Activated T-cell treated with anti-CD3 and anti-CD28 coated beads for 24 hours (primary cell): Measurements from ENCODE around the gene PARD3.
"Not testable (repeated sequence)": the region's sequence is repeated elsewhere in the genome, so short reads cannot be mapped to it uniquely, and the experiment has no call there.

Experiments used
- DNase-seq: peaks from one replicate; pipeline ENCODE4 v3.0.0-alpha.2; 2020; ENCODE audit warnings: low read depth

The PARD3 gene

DNA sequence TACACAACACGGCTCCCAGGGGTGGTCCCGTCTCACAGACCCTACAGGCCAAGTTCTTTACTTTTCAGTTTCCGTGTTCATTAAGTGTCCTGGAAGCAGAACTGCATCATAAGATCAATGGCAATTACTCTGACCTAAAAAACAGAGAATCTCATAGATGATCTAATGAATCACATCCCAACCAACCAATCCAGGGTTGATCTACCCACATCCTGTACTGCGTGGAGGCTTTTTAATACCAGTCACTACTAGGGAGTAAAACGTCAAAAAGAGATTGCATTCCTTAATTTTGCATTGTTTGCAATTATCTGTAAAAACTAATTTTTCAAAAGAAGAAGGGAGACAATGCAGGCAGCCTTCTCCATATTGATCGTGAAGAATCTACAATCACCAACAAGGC lies 72.6 kb downstream of the PARD3 start:
- DNase-seq: no peak

GRCh38 chr10:34741087-34741486 lies 74.0 kb downstream of the PARD3 start:
- DNase-seq: not testable (repeated sequence)

DNA sequence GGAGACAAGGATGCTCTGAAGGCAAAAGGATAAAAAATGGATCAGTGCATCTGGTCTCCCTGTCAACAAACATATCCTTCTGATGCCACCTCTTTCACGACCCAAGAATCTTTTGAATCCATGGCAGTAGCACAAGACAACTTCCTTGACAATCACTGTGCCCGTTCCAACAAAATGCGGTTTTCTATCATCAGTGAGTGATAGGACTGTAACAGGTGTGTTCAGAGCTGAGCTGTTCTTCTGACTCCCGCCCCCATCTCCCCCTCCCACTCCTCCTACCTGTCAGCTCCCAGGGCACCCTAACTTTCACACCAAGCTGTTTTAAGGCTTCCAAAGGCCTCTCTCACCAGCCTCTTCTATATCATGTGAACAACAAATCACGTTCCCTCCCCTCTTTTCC lies 74.8 kb downstream of the PARD3 start:
- DNase-seq: no peak

DNA sequence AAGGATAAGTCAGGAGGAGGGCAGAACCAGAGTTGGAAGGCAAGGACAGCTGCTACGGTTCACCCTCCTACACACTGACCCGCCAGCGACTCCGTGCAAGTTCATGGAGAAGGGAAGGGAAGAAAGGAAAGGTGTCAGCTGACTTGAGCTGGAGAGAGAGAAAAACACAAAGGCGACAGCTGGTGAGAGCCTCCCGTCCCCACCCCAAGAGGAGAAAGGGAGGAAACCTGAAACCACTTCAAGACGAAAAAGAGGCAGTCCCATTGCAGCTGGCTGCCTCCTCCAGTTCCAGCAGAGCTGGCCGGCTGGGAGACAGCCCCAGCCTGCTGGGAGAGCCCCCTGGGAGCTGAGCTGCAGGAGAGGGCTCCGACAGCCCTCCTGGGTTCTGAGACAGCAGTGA lies 75.2 kb downstream of the PARD3 start:
- no peak for DNase-seq

DNA sequence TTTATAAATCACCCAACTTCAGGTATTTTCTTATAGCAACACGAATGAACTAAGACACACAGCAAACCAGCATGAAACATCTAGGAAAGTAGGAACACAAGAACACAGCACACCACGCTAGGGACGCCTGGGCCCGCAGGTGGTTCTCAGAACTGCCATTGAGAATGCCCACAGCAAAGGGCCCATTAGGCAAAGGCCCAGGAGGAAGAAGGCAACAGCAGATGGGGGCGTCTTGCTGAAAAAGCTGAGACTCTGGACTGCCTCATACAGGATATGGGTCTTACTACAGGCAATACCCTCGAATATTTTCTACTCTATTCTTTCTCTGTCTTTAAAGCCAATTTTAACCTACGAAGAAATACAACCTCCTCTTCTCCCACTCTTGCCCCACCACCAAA lies 77.3 kb downstream of the PARD3 start:
- DNase-seq: no peak

DNA sequence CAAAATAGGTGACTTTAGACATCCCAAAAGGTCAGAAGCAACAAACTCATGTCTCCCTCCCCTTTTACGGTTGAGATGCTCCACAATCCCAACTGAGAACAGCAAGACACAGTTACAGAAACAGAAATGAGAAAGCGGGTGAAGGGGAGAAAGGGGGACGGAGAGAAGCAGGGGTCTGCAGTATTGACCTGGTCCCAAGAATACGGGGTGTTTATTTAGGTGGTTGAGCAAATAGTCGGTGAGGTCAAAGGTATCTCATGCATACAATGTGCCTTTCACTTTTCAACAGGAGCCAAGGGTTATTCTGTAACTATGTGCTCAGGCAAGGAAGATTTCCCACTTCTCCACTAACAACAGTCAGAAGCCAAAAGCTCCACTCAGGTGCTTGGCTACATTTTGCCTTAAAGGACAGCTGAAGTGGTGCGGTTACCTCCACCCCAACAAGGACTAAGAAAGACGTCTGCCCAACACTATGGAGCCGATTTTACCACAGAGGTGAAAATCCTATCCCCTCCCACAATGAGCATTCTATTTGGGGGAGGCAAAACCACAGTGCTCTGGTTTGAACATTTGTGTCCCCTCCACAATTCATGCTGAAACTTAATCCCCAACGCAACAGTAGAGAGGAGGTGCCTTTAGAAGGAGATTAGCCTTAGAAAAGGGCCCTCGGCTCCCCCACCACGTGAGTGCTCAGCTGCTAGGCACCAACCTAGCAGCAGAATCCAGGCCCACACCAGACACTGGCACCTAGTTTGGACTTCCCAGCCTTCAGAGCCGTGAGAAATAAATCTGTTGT lies 77.9 kb downstream of the PARD3 start:
- no peak for DNase-seq

DNA sequence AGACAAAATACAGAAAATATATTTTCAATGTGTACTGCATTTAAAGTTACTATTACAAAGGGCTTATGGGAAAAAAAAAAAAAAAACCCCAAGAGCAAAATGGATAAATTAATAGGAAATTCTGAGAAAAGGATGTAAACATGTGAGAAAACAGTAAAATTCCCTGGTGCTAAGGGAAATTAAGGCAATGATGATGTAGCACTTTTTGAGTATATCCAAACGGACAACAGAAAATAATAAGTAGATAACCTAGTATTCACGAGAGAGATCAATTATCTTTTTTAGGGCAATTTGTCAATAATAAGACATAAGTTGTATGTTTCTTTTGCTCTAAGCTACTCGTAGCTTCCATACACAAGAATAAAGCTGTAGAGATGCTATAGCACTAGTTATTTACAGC lies 80.2 kb downstream of the PARD3 start:
- DNase-seq: no peak

DNA sequence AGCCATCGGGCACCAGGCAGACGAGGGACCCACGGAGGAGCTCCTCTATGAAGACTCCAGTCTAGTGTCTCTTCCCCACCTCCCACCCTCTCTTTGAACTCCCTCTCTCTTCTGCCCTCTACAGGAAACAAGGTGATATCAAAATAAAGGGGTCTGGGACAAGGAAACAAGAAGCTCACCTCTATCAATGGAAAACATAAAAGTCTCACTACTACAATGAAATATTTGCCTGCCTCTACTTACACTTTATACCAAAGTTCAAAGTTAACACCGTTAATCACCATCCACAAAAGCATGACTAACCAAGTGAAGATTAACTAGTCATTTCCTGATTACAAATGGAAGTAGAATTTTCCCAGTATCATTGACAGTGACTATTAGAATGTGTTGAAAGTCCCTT lies 82.2 kb downstream of the PARD3 start:
- DNase-seq: no peak

- no peak for DNase-seq
These were observed 83.0 kb downstream of the PARD3 start for GRCh38 chr10:34731885-34732701.

DNA sequence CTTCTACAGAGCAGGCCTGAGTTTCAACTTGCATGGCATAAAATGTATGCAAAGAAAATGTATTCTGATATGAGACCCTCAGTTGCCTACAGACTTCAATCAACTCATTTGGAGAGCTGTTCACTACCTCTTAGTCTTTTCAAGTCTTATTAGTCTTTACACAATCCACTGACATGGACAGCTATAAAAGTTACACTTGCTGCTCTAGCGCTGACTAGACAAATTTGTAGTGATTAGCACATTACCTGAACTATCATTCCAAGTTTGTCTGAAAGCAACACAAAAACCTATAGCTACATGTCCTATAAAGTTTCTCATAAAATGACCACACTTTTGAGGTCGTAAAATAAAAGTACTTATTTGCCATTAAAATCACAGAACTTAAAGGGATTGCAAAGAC lies 83.9 kb downstream of the PARD3 start:
- no peak for DNase-seq

GRCh38 chr10:34730726-34731125 lies 84.4 kb downstream of the PARD3 start:
- DNase-seq: no peak

GRCh38 chr10:34729619-34730018 lies 85.5 kb downstream of the PARD3 start:
- DNase-seq: no peak

DNA sequence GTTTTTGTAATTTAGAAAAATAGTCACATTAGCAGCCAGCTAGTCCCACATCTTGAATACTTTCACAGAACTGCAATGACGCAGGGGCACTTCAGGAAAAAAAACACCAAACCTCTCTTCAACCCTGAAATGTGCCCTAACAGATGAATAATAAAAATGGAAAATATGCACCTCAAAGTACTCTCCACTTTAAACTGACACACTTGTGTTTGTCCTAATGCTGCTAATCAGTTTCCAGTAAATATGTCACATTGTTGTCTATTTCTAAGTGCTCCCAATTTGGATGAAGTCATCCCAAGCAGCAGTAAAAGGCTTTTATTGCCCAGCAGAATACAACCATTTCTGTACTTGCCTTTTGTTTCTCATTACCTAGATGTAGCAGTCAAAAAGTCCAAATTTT lies 86.7 kb downstream of the PARD3 start:
- DNase-seq: no peak

DNA sequence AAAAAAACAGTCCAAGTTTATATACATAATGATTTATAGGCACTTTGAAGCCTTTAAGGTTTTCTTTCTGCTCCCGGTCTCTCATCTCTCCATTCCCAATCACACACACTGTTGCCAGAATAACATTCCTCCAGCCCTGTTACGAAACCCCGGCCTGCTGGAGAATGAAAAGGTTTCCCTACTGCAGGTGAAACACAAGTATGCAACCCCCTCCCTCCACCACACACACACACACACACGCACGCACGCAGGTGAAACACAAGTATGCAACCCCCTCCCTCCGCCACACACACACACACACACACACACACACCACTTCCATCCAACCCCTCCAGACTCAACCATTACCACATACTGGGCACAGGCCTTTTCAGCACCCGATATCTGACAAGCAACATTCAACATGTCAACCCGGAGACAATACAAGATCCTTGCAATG lies 87.5 kb downstream of the PARD3 start:
- DNase-seq: no peak

GRCh38 chr10:34726862-34727261 lies 88.2 kb downstream of the PARD3 start:
- no peak for DNase-seq

DNA sequence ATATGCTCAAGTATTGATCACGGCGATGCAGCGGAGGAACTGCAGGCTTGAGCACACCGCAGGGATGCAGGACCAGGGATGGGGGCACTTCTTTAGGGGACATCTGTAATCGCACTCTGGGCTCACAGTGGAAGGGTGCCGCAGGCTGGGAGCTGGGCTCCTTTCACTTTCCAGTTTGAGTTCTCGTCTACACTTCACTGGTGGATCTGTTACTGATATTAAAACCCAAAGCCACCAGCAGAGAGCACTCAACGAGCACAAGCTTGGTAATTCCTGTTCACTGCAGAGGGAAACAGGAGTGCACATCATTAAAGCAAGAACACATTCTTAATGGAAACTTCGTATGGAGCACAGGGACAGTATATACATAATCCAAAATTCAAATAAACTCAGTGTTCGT lies 91.3 kb downstream of the PARD3 start:
- no peak for DNase-seq

DNA sequence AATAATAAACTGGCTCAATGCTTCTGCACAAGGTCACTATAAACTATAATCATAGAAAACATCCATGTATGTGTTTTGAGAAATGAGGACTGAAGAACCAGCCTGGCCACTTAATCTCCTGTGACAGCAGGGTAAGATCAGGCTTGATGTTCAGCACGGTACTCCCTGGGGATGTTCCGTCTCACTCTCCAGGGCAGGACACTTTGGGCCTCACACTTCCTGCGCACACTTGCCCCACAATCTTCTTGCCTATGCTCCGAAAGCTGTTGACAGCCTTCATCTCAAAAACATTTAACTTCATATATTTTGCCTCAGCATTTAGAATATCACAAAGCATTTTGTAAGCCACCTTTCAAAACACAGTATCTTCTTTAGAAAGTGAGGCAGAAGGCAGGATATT lies 92.7 kb downstream of the PARD3 start:
- no peak for DNase-seq

GRCh38 chr10:34721208-34721840 lies 93.8 kb downstream of the PARD3 start:
- no peak for DNase-seq

DNA sequence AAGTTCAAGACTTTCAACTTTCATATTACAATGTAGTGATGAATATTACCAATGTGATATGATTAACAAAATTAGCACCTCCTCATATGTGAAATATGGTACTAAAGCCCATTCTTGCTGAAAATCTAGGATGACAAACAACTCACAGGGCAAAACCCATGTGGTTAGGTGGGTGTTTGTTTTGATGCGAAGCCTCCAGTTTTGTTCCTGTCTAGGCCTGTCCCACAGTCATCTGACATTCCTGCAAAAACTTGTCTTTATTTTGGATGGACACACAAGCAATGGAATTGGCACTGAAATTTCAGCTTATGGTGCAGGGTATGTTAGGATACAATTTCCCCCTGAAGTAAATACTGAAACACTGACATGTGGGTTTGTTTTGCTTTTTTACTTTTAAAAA lies 95.3 kb downstream of the PARD3 start:
- DNase-seq: no peak

DNA sequence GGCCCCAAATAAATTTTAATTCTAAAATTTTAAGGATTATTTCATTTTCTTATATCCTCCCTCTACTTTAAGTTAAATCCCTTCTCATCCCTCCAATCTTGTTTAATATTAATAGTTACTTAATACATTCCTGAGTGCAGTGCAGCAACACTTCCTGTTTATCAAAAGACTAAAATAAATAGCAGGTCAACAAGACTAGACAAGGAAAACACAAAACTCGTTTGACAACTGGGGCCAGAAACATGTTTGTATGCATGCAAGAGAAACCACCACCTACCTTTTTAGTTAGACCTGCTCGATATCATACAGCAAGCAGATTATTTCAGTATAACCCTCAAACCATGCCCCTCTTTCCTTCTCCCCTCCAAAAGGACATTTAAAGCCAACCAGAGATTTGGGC lies 95.8 kb downstream of the PARD3 start:
- DNase-seq: no peak

GRCh38 chr10:34717429-34717828 lies 97.7 kb downstream of the PARD3 start:
- DNase-seq: no peak

GRCh38 chr10:34716958-34717357 lies 98.1 kb downstream of the PARD3 start:
- DNase-seq: no peak

GRCh38 chr10:34716234-34716633 lies 98.9 kb downstream of the PARD3 start:
- DNase-seq: no peak
